Neuronal stem cell (in vitro differentiated cells): ENCODE data around the gene XYLT1.

Experiments
- DNase-seq: peaks from one replicate; pipeline ENCODE4 v3.0.0-alpha.2; 2013; ENCODE audit warnings: low spot score
- H2AFZ ChIP-seq: one replicate; pipeline ENCODE4 v1.6.1; 2013; ENCODE audit warnings: mild to moderate bottlenecking, low read length, inconsistent platforms
- H2AK5ac ChIP-seq: 2 replicates; pipeline ENCODE4 v1.6.1; 2013; ENCODE audit warnings: low read depth, mild to moderate bottlenecking, inconsistent platforms, low read length, moderate library complexity, mixed read lengths
- H2BK120ac ChIP-seq: 2 replicates; pipeline ENCODE4 v1.6.1; 2013; ENCODE audit warnings: low read depth, mild to moderate bottlenecking, inconsistent platforms, low read length, moderate library complexity, mixed read lengths
- H2BK12ac ChIP-seq: one replicate; pipeline ENCODE4 v1.6.1; 2013; ENCODE audit warnings: low read length, inconsistent platforms
- H2BK15ac ChIP-seq: 2 replicates; pipeline ENCODE4 v1.6.1; 2013; ENCODE audit warnings: mild to moderate bottlenecking, low read length, inconsistent platforms, mixed read lengths
- H2BK5ac ChIP-seq: one replicate; pipeline ENCODE4 v1.6.1; 2013; ENCODE audit warnings: inconsistent platforms, mild to moderate bottlenecking, low read length, moderate library complexity
- H3K14ac ChIP-seq: one replicate; pipeline ENCODE4 v1.6.1; 2013; ENCODE audit warnings: low read length, inconsistent platforms
- H3K18ac ChIP-seq: 2 replicates; pipeline ENCODE4 v1.6.1; 2013; ENCODE audit warnings: low read length, inconsistent platforms
- H3K23ac ChIP-seq: 2 replicates; pipeline ENCODE4 v1.6.1; 2013; ENCODE audit warnings: low read depth, mild to moderate bottlenecking, mixed read lengths, low read length, inconsistent platforms; ENCODE audit not compliant: poor library complexity
- H3K27ac ChIP-seq: replicated peaks from 3 replicates; pipeline ENCODE4 v1.5.1; 2013; ENCODE audit warnings: low read length, inconsistent platforms
- H3K27me3 ChIP-seq, 3 experiments: 2 replicates each; pipeline ENCODE4 v1.6.1; 2013; ENCODE audit warnings: low read length in 3 of 3, mild to moderate bottlenecking in 2 of 3, inconsistent platforms in 1 of 3, low read depth in 1 of 3, mixed read lengths in 1 of 3, moderate library complexity in 1 of 3; ENCODE audit not compliant: control insufficient read depth in 3 of 3, insufficient read depth in 3 of 3
- H3K36me3 ChIP-seq, 2 donors: replicated peaks in 1 of 2; 2 replicates each; pipeline ENCODE4 v1.6.1; 2013; ENCODE audit warnings: low read length in 2 of 2; ENCODE audit not compliant: control insufficient read depth in 2 of 2, insufficient read depth in 2 of 2
- H3K4ac ChIP-seq: 2 replicates; pipeline ENCODE4 v1.6.1; 2013; ENCODE audit warnings: inconsistent platforms, mild to moderate bottlenecking, low read length, moderate library complexity
- H3K4me1 ChIP-seq, 2 donors: 1 replicate in 1 of 2; 2 replicates in 1 of 2; pipeline ENCODE4 v1.6.1; 2013; ENCODE audit warnings: low read length in 2 of 2, low read depth in 1 of 2; ENCODE audit not compliant: control insufficient read depth in 2 of 2, insufficient read depth in 1 of 2
- H3K4me2 ChIP-seq: one replicate; pipeline ENCODE4 v1.6.1; 2013; ENCODE audit warnings: mild to moderate bottlenecking, low read length, inconsistent platforms; ENCODE audit not compliant: insufficient read depth, poor library complexity, severe bottlenecking
- H3K4me3 ChIP-seq, 2 donors: 2 replicates each; pipeline ENCODE4 v1.5.1; 2013; ENCODE audit warnings: low read length in 2 of 2, mild to moderate bottlenecking in 2 of 2, inconsistent platforms in 1 of 2, moderate library complexity in 1 of 2
- H3K79me1 ChIP-seq: one replicate; pipeline ENCODE4 v1.6.1; 2013; ENCODE audit warnings: low read depth, mild to moderate bottlenecking, inconsistent platforms, low read length, moderate library complexity
- H3K9ac ChIP-seq: one replicate; pipeline ENCODE4 v1.6.1; 2013; ENCODE audit warnings: mild to moderate bottlenecking, low read depth, low read length, inconsistent platforms; ENCODE audit not compliant: poor library complexity
- H3K9me3 ChIP-seq, 2 donors: replicated peaks in 1 of 2; 2 replicates each; pipeline versions ENCODE3 to v1.6.1; 2013; ENCODE audit warnings: low read length in 2 of 2, mild to moderate bottlenecking in 2 of 2, inconsistent platforms in 1 of 2, low read depth in 1 of 2, mixed read lengths in 1 of 2, moderate library complexity in 1 of 2; ENCODE audit not compliant: control insufficient read depth in 2 of 2, insufficient read depth in 1 of 2
- H4K8ac ChIP-seq: one replicate; pipeline ENCODE4 v1.6.1; 2013; ENCODE audit warnings: low read depth, mild to moderate bottlenecking, inconsistent platforms, low read length, moderate library complexity
- H4K91ac ChIP-seq: one replicate; pipeline ENCODE4 v1.6.1; 2013; ENCODE audit warnings: low read length, low read depth, mild to moderate bottlenecking, inconsistent platforms; ENCODE audit not compliant: poor library complexity
- WGBS, 2 donors: extraction: QIAGEN DNeasy Blood & Tissue Kit; methylation state at CpG; one replicate each; pipeline ENCODE4 v1.1.7; 2013; ENCODE audit warnings: missing lambda C conversion rate in 2 of 2, mixed read lengths in 1 of 2; ENCODE audit not compliant: insufficient read length in 2 of 2, insufficient replicate concordance in 1 of 2; ENCODE audit errors: extremely low coverage in 2 of 2; 5-methylcytosine and 5-hydroxymethylcytosine counted together

The XYLT1 gene

DNA sequence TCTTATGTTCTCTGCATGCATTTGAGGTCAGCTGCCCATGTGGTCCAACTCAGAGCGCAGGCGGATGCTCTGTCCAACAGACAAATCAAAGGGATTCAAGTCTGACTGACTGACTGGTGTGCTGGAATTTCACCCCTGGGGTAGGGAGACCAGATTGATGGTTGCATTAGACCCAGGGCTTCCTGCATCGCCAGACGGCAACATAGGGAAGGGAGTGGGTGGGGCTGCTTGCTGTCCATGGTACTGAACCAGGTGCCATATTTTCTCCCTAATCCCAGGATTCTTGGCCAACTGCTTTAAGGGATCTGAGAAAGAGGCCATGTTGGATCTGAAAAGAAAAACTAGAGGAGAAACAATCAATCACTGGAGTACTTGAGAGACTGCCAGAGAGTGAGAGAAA is 332.0 kb downstream of the XYLT1 start:
- Histone ChIP-seq H3K27ac (no peak overlapping the region), H2AFZ (no peak overlapping the region), H2BK15ac (no peak overlapping the region), H4K8ac (no peak overlapping the region), H3K9ac (no peak overlapping the region), H3K18ac (no peak overlapping the region), H2BK120ac (no peak overlapping the region), H3K4me2 (no peak overlapping the region), H3K9me3 (no peaks in the 10 kb centered on the region), H3K79me1 (no peaks in the 10 kb centered on the region), H3K14ac (no peak overlapping the region), H2BK12ac (no peak overlapping the region), H3K23ac (no peak overlapping the region), H3K27me3 (no peaks in the 10 kb centered on the region), H2BK5ac (peak overlapping the region; percentile 27), H2AK5ac (no peak overlapping the region), H4K91ac (no peak overlapping the region), H3K36me3 (no peaks in the 10 kb centered on the region), H3K4me3 (no peak overlapping the region), H3K4ac (no peak overlapping the region), H3K4me1 (peaks cover 0 to 6% of the 10 kb centered on the region in 2 donors)
- WGBS, 2 donors = no CpG with 5 or more reads among the region's 4 CpGs
- DNase-seq = peak; percentile 59

GRCh38 chr16:17135439-17135838 is 335.3 kb downstream of the XYLT1 start:
- Histone ChIP-seq H3K4me3 (no peak overlapping the region), H3K36me3 (no peaks in the 10 kb centered on the region), H3K79me1 (no peaks in the 10 kb centered on the region), H3K27me3 (no peaks in the 10 kb centered on the region), H3K14ac (no peak overlapping the region), H2BK12ac (no peak overlapping the region), H2BK5ac (no peak overlapping the region), H3K27ac (no peak overlapping the region), H2AK5ac (no peak overlapping the region), H4K8ac (no peak overlapping the region), H2AFZ (no peak overlapping the region), H2BK15ac (no peak overlapping the region), H3K18ac (no peak overlapping the region), H3K23ac (no peak overlapping the region), H3K4me1 (peaks cover 0 to 6% of the 10 kb centered on the region in 2 donors), H4K91ac (no peak overlapping the region), H3K4ac (no peak overlapping the region), H3K9ac (no peak overlapping the region), H2BK120ac (no peak overlapping the region), H3K9me3 (no peaks in the 10 kb centered on the region), H3K4me2 (no peak overlapping the region)
- DNase-seq = no peak
- WGBS, 2 donors = no CpG with 5 or more reads among the region's 4 CpGs

DNA sequence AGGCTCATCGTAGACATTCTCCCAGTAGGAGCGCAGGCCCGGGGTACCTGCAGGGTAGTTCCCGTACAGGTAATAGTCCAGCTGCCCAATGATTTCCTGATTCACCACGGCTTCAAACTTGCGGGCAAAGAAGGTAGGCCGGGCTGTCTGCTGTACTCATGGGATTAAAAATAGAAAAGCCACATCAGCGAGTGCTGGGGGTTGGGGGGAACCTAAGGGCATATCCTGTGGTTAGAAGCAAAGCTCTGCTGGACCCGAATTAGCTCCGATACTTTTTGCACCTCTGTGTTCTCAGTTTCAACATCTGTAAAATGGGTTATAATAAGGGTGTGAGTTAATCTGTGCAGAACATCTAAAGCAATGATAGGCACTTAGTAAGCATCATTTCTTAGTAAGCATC is 336.2 kb downstream of the XYLT1 start:
- no peak overlapping the region for H2BK12ac ChIP-seq
- H4K91ac ChIP-seq = peak overlapping the region; percentile 40
- no CpG with 5 or more reads among the region's 10 CpGs for WGBS, 2 donors
- no peak for DNase-seq
- H3K36me3 ChIP-seq = no peaks in the 10 kb centered on the region
- H3K9ac ChIP-seq = no peak overlapping the region
- H3K27me3 ChIP-seq = no peaks in the 10 kb centered on the region
- no peaks in the 10 kb centered on the region for H3K79me1 ChIP-seq
- peaks cover 0 to 6% of the 10 kb centered on the region in 2 donors for H3K4me1 ChIP-seq
- H3K27ac ChIP-seq = no peak overlapping the region
- no peak overlapping the region for H3K14ac ChIP-seq
- peak overlapping the region; percentile 81 for H3K18ac ChIP-seq
- H2BK15ac ChIP-seq = no peak overlapping the region
- no peak overlapping the region for H4K8ac ChIP-seq
- no peak overlapping the region for H2BK120ac ChIP-seq
- no peak overlapping the region for H2BK5ac ChIP-seq
- H2AK5ac ChIP-seq = no peak overlapping the region
- H3K9me3 ChIP-seq = no peaks in the 10 kb centered on the region
- H3K23ac ChIP-seq = peak overlapping the region; percentile 38
- H3K4me2 ChIP-seq = no peak overlapping the region
- no peak overlapping the region for H3K4ac ChIP-seq
- no peak overlapping the region for H3K4me3 ChIP-seq
- no peak overlapping the region for H2AFZ ChIP-seq

DNA sequence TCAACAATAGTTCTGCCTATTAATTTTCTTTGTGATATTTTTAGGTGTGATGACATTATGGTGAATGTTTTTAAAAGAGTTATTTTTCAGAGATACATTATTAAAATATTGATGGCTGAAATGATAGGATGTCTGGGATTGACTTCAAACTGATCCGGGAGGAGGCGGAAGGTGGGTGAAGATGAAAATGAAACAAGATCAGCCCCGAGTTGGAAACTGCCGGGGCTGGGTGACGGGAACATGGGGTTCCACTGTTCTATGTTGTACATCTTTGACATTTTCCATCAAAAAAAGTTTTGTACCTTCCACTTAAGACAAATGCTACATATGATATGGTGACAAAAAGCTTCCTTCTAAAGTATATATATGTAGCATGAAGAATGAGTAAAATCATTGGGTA is 336.9 kb downstream of the XYLT1 start:
- H3K4me3 ChIP-seq = no peak overlapping the region
- H2AFZ ChIP-seq = no peak overlapping the region
- H3K18ac ChIP-seq = no peak overlapping the region
- no peaks in the 10 kb centered on the region for H3K9me3 ChIP-seq
- no peak for DNase-seq
- H4K91ac ChIP-seq = no peak overlapping the region
- H3K4me1 ChIP-seq = peaks cover 0 to 6% of the 10 kb centered on the region in 2 donors
- no peak overlapping the region for H3K27ac ChIP-seq
- H3K4ac ChIP-seq = no peak overlapping the region
- no peak overlapping the region for H2BK15ac ChIP-seq
- no peak overlapping the region for H2BK120ac ChIP-seq
- no peak overlapping the region for H3K4me2 ChIP-seq
- H4K8ac ChIP-seq = no peak overlapping the region
- no peaks in the 10 kb centered on the region for H3K79me1 ChIP-seq
- no peak overlapping the region for H2AK5ac ChIP-seq
- H3K9ac ChIP-seq = peak overlapping the region; percentile 26
- WGBS, 2 donors = no CpG with 5 or more reads among the region's 5 CpGs
- no peak overlapping the region for H2BK5ac ChIP-seq
- no peak overlapping the region for H2BK12ac ChIP-seq
- H3K14ac ChIP-seq = no peak overlapping the region
- H3K27me3 ChIP-seq = no peaks in the 10 kb centered on the region
- no peak overlapping the region for H3K23ac ChIP-seq
- H3K36me3 ChIP-seq = no peaks in the 10 kb centered on the region
